Lower leg skin (tissue), 4 donors: ENCODE results near the gene SCAMP3. TPM values are rescaled to one million over a fixed set of nuclear protein-coding genes. Genes with fewer than 3 reads are reported as not detected.

Source experiments
- DNase-seq, 2 donors: peaks; one replicate each; pipeline ENCODE4 v3.0.0-alpha.2; 2019; ENCODE audit warnings: low spot score in 2 of 2
- H3K4me3 ChIP-seq: fragments of 200-600 bp; sonication (generic); 2 replicates; pipeline ENCODE4 v1.5.1; 2017; ENCODE audit warnings: mild to moderate bottlenecking, low read depth; ENCODE audit not compliant: poor library complexity, severe bottlenecking
- CTCF ChIP-seq, 3 donors: fragments of 450-650 bp; IDR thresholded peaks; one replicate each; pipeline ENCODE4 v1.5.1; 2016; ENCODE audit warnings: antibody characterized with exemption in 3 of 3, mild to moderate bottlenecking in 3 of 3, moderate library complexity in 2 of 3
- POLR2A ChIP-seq, 2 donors: fragments of 450-650 bp; IDR thresholded peaks; one replicate each; pipeline ENCODE4 v1.6.1; 2016 to 2017; ENCODE audit warnings: antibody characterized with exemption in 2 of 2, mild to moderate bottlenecking in 1 of 2, moderate library complexity in 1 of 2
- WGBS, 2 donors: methylation state at CpG; one replicate each; pipeline ENCODE4 v1.1.5; 2018; 5-methylcytosine and 5-hydroxymethylcytosine counted together
- intact Hi-C: fragments of 100-400 bp; cut with DNase I; formaldehyde crosslinking; loops from one replicate; pipeline ENCODE4 v1.15.0; 2023; ENCODE audit warnings: low total_unique reads
- total RNA-seq, 4 donors: library from RNA; depleted of rRNA; stranded (reverse); fragments of >200 nt; gene quantifications; one replicate each; pipeline ENCODE4 v1.1.0, GENCODE V29; 2016

SCAMP3 gene
- total RNA-seq, 4 donors from 2014 or later = 67.8 to 96.9 (median 87.6) TPM

- no peak for TF ChIP-seq CTCF (IDR thresholded peaks at IDR 0.05)
- no peak for TF ChIP-seq POLR2A (IDR thresholded peaks at IDR 0.05)
- intact Hi-C loops = no loop called here
- WGBS, 2 donors = 95 to 96% methylated on average over 7 to 15 of the region's 21 CpGs
- no peak for DNase-seq
- H3K4me3 ChIP-seq = no peak overlapping the region
These were observed 25.9 kb upstream of the SCAMP3 start for GRCh38 chr1:155287987-155288543.

- intact Hi-C loops = no loop called here
- no peak for TF ChIP-seq POLR2A (IDR thresholded peaks at IDR 0.05)
- no peak for TF ChIP-seq CTCF (IDR thresholded peaks at IDR 0.05)
- WGBS, 2 donors = 93% methylated on average over 2 of the region's 2 CpGs
- H3K4me3 ChIP-seq = no peak overlapping the region
- no peak for DNase-seq
These were observed 24.4 kb upstream of the SCAMP3 start for GRCh38 chr1:155286544-155286943.

- intact Hi-C loops = no loop called here
- WGBS, 2 donors = 86 to 90% methylated on average over 14 to 18 of the region's 18 CpGs
- H3K4me3 ChIP-seq = no peak overlapping the region
- no peak for DNase-seq
- TF ChIP-seq CTCF (IDR thresholded peaks at IDR 0.05) (no peak), POLR2A (IDR thresholded peaks at IDR 0.05) (no peak)
These were observed 23.5 kb upstream of the SCAMP3 start for GRCh38 chr1:155285631-155286044.

- intact Hi-C loops = no loop called here
- WGBS, 2 donors = 89 to 90% methylated on average over 14 of the region's 14 CpGs
- TF ChIP-seq POLR2A (IDR thresholded peaks at IDR 0.05) (no peak), CTCF (IDR thresholded peaks at IDR 0.05) (no peak)
- no peak overlapping the region for H3K4me3 ChIP-seq
- no peak for DNase-seq
These were observed 22.9 kb upstream of the SCAMP3 start for GRCh38 chr1:155285063-155285462.

GRCh38 chr1:155284476-155284875 is 22.3 kb upstream of the SCAMP3 start:
- 94 to 97% methylated on average over 12 of the region's 12 CpGs for WGBS, 2 donors
- no peak for DNase-seq
- no peak for TF ChIP-seq POLR2A (IDR thresholded peaks at IDR 0.05)
- TF ChIP-seq CTCF (IDR thresholded peaks at IDR 0.05) = no peak
- intact Hi-C loops = no loop called here
- no peak overlapping the region for H3K4me3 ChIP-seq

- intact Hi-C loops = no loop called here
- no peak overlapping the region for H3K4me3 ChIP-seq
- WGBS, 2 donors = 92 to 94% methylated on average over 29 of the region's 29 CpGs
- no peak for DNase-seq
- TF ChIP-seq POLR2A (IDR thresholded peaks at IDR 0.05) (no peak), CTCF (IDR thresholded peaks at IDR 0.05) (no peak)
These were observed 20.4 kb upstream of the SCAMP3 start for GRCh38 chr1:155282488-155283091.
